ENCODE measurements around the gene LAMA3.

The LAMA3 gene

GRCh38 chr18:23832911-23833310 lies 143.7 kb downstream of the LAMA3 start:
- TF ChIP-seq CTCF (IDR thresholded peaks at IDR 0.05; ENCODE audit: borderline replicate concordance, insufficient read depth, low read depth, low read length): no peak
- no peak overlapping the region for H3K4me3 ChIP-seq (ENCODE audit: low read depth, low read length)

- no peak for TF ChIP-seq CTCF (IDR thresholded peaks at IDR 0.05; ENCODE audit: borderline replicate concordance, insufficient read depth, low read depth, low read length)
- no peak overlapping the region for H3K4me3 ChIP-seq (ENCODE audit: low read depth, low read length)
These were observed 144.5 kb downstream of the LAMA3 start for GRCh38 chr18:23833714-23834113.

- no peak for TF ChIP-seq CTCF (IDR thresholded peaks at IDR 0.05; ENCODE audit: borderline replicate concordance, insufficient read depth, low read depth, low read length)
- no peak overlapping the region for H3K4me3 ChIP-seq (ENCODE audit: low read depth, low read length)
These were observed 145.8 kb downstream of the LAMA3 start for GRCh38 chr18:23835091-23835490.

- H3K4me3 ChIP-seq (ENCODE audit: low read depth, low read length): no peak overlapping the region
- no peak for TF ChIP-seq CTCF (IDR thresholded peaks at IDR 0.05; ENCODE audit: borderline replicate concordance, insufficient read depth, low read depth, low read length)
These were observed 146.3 kb downstream of the LAMA3 start for GRCh38 chr18:23835506-23835905.

DNA sequence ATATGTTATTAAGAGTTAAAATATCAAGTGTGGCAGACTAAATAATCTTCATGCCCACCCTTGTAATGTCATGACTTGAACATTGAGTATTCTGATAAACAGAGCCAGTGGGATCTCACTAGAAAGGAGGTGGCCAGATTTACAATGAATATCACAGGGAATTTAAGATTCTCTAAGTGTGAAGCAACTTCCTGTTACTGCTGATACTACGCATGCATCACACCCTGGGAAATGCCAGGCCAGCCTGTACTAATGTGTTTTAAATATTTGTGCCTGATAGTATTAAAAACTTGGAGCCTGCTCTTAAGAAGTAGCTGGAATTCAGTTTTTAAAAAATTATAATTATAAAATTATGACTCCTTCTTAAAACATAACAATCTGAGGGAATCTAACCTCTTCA lies 148.3 kb downstream of the LAMA3 start:
- no peak overlapping the region for H3K4me3 ChIP-seq (ENCODE audit: low read depth, low read length)
- no peak for TF ChIP-seq CTCF (IDR thresholded peaks at IDR 0.05; ENCODE audit: borderline replicate concordance, insufficient read depth, low read depth, low read length)

DNA sequence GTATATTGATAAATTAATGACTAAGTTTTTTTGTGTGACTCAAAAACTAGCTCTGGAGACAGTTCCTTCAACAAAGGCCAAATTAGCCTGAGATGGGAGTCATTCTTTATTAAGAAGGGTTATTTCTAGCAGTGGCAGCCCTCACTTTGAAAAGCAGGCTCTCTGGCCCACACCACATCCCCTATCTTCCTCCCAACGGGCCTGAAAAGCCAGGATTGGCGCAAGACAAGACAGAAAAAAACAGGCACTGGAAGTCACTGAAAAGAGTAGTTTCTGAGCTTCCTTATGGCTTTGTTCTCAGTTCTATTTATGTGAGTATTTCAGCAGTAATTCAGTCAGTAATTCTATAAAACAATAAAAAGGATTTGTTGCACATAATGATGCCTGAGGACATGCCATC lies 149.0 kb downstream of the LAMA3 start:
- no peak for TF ChIP-seq CTCF (IDR thresholded peaks at IDR 0.05; ENCODE audit: borderline replicate concordance, insufficient read depth, low read depth, low read length)
- H3K4me3 ChIP-seq (ENCODE audit: low read depth, low read length): no peak overlapping the region

GRCh38 chr18:23838801-23839366 lies 149.6 kb downstream of the LAMA3 start:
- TF ChIP-seq CTCF (IDR thresholded peaks at IDR 0.05; ENCODE audit: borderline replicate concordance, insufficient read depth, low read depth, low read length): no peak
- H3K4me3 ChIP-seq (ENCODE audit: low read depth, low read length): no peak overlapping the region
